ENCODE measurements around the gene KAT6B.
"Not testable (repeated sequence)": the region's sequence is repeated elsewhere in the genome, so short reads cannot be mapped to it uniquely, and the experiment has no call there.

KAT6B gene

DNA sequence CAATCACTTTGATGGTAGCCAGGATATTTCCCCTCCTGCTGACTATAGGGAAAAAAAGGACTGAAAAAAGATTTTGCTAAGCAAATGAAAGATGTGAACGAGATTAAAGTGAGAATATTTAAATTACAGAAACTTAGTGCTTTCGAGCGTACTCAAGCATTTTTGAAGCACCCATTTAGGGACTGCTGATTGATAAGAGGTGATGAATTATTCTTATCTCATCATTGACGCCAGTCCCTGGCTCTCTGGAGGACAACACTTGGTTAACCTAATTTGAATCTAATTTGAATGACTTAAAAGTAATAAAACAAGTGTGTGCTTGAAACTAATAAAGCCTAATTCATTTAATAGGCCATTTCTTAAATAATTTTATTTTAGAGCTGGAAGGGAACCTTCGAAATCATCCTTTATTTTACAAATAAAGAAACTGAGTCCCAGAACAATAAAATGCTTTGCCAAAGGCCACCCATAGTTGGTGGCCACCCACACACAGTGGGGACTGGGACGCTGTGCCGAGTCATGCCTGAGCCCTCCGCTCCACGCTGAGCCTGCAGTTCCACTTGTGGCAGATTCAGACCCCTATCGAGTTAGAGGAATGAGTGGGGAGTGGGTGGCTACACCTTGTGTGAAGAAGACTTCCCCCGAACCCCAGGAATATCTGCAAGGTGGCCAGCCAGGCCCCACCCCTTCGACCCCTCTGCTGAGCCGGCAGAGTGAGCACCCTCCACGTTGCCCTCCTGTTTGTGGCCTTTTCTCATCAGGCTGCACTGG, 223.9 kb downstream of the KAT6B start:
- Mint-ChIP-seq H3K27ac (no peak overlapping the region), H3K36me3 (no peaks in the 10 kb centered on the region), H3K9me3 (no peaks in the 10 kb centered on the region), H3K27me3 (no peaks in the 10 kb centered on the region), H3K4me3 (no peak overlapping the region), H3K4me1 (no peaks in the 10 kb centered on the region)
- CTCF ChIA-PET, result no interaction called here
- no peak for DNase-seq

GRCh38 chr10:75051308-75051707, 224.9 kb downstream of the KAT6B start:
- CTCF ChIA-PET, result no interaction called here
- no peaks in the 10 kb centered on the region for H3K36me3 Mint-ChIP-seq
- no peak overlapping the region for H3K27ac Mint-ChIP-seq
- no peak for DNase-seq
- H3K4me1 Mint-ChIP-seq, result no peaks in the 10 kb centered on the region
- no peaks in the 10 kb centered on the region for H3K27me3 Mint-ChIP-seq
- no peaks in the 10 kb centered on the region for H3K9me3 Mint-ChIP-seq
- no peak overlapping the region for H3K4me3 Mint-ChIP-seq

- H3K9me3 Mint-ChIP-seq, H3K4me3 Mint-ChIP-seq, H3K27ac Mint-ChIP-seq, H3K27me3 Mint-ChIP-seq, H3K4me1 Mint-ChIP-seq, CTCF ChIA-PET, H3K36me3 Mint-ChIP-seq, DNase-seq: not testable (repeated sequence)
These were observed 229.6 kb downstream of the KAT6B start for GRCh38 chr10:75055896-75056406.

DNA sequence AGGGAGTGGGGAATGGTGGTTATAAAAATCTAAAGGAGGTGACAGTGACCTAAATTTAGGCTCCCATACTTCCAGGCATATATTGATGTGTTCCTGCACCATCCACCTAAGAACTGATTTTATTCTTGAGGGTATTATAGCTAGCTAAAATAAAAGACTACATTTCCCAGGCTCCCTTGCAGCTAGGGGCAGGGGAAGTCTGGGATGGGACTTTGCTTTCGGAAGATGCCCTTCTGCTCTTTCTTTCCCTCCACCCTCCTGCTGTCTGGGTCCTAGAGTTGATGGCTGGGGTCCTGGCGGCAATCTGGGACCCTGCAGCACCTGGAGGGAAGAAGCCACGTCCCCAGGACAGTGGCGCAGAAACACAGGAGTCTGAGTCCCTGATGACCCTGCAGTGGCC, 231.3 kb downstream of the KAT6B start:
- no peak overlapping the region for H3K27ac Mint-ChIP-seq
- no peaks in the 10 kb centered on the region for H3K9me3 Mint-ChIP-seq
- H3K27me3 Mint-ChIP-seq, result no peaks in the 10 kb centered on the region
- CTCF ChIA-PET, result no interaction called here
- H3K4me3 Mint-ChIP-seq, result no peak overlapping the region
- no peaks in the 10 kb centered on the region for H3K36me3 Mint-ChIP-seq
- no peak for DNase-seq
- H3K4me1 Mint-ChIP-seq, result no peaks in the 10 kb centered on the region

- Mint-ChIP-seq H3K4me3 (no peak overlapping the region), H3K27me3 (no peaks in the 10 kb centered on the region), H3K4me1 (peaks cover 2% of the 10 kb centered on the region), H3K36me3 (no peaks in the 10 kb centered on the region), H3K9me3 (no peaks in the 10 kb centered on the region), H3K27ac (no peak overlapping the region)
- DNase-seq, result no peak
- CTCF ChIA-PET, result interaction anchor here (0.6 kb wide), 1 partner anchor 19 kb away, joined by 4 read pairs; no protein-coding TSS in a partner anchor
These were observed 231.8 kb downstream of the KAT6B start for GRCh38 chr10:75058161-75058560.

DNA sequence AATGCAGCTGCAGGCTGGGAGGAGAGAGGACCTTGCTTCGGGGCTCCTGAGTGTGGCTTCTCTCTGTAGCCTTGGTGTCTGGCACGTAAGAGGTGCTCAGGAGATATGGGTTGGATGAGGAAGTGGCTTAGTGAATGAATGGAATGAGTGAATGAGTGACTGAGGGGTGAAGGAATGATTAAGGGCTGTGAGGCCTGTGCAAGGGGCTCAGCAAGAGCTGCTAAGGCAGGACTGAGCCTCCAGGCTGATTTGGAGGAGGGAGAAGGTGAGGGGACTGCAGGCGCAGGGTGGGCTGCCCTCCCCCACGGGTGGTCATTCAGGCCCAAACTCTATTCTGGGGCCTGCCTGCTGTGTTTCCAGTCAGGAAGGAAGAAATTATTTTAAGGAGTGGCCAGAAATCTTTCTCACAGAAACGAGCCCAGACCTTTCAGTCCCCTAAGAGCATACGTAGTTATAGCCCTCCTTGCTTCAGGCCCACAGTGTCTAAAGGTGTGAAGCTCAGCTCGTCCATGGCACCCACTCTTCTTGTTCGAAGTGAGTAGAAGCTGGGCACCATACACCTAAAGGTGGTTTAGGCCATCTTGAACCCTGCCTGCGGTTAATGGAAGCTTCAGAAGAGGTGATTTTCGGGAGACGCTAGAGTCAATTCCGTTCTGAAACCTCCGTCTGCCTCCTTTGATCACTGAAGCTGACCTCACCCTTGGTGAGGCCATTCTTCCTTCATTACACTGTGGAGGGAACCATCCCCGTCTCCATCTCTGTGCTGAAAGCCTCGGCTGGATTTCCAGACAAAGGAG, 235.5 kb downstream of the KAT6B start:
- Mint-ChIP-seq H3K4me1 (peaks cover 2% of the 10 kb centered on the region), H3K9me3 (no peaks in the 10 kb centered on the region), H3K4me3 (no peak overlapping the region), H3K36me3 (no peaks in the 10 kb centered on the region), H3K27ac (no peak overlapping the region), H3K27me3 (no peaks in the 10 kb centered on the region)
- DNase-seq, result no peak
- CTCF ChIA-PET, result no interaction called here

DNA sequence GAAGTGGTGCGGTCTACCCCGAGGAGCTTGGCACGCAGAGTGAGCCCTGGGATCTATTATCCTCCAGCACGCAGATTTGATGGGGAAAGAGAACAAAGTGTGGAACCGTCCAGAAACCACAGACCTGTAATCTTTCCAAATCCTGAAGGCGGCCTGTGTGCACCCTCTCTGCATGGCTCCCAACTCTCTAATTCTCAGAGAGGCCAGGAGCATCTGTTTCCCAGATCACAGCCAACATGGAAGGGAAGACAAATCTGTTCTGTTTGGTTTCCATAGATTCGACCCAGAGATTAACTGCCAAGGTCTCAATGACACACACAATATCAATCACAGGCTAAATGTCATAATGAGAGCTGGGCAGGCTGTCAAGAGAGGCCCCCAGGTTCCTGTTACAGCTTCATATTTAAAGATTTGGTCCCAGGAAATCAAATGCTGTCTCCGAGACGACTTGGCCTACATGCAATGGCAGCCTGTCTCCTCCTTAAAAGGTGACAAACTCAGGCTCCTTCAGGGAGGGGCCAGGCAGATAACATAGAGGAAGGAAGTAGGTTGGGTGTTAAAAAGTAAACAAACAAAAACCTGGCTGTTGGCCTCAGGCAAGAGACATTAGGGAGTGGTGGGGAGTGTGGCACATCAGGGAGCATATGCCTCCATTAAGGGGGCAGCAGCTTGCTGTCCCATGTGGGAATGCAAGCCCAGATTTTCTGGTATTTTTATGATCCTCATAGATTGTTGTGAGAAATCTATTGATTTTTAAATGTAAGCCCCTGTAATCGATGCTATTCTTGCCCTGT, 236.3 kb downstream of the KAT6B start:
- CTCF ChIA-PET, result no interaction called here
- H3K27ac Mint-ChIP-seq, result no peak overlapping the region
- no peak overlapping the region for H3K4me3 Mint-ChIP-seq

DNA sequence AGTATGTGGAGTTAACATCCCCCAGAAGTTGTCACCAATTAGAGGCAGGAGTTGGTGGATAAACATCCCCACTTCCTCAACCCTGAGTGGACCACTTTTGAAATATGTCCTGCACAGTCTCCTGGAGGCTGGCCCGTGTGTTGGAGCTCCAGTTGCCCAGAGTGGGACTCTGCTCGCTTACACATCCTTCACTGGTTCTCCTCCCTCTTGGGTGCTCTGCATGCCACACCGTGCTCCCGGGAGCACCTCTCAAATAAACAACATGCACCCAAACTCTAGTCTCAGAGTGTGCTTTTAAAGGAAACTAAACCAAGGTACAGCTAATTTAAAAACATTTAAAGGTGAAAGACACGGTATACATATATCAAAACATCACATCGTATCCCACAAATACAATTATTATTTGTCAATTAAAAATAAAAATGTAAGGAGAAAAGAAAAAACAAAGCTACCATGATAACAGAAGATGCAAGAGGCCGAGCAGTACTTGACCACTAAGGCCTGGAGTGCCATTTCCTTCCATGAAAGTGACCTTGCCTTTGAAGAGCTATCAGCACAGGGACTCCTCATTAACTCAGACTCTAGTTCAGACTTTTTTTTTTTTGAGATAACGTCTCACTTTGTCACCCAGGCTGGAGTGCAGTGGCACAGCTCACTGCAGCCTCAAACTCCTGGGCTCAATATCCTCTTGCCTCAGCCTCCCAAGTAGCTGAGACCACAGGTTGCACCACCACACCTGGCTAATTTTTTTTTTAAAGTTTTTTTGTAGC, 237.2 kb downstream of the KAT6B start:
- H3K36me3 Mint-ChIP-seq, result no peaks in the 10 kb centered on the region
- CTCF ChIA-PET, result no interaction called here
- no peaks in the 10 kb centered on the region for H3K9me3 Mint-ChIP-seq
- no peak overlapping the region for H3K4me3 Mint-ChIP-seq
- H3K27ac Mint-ChIP-seq, result no peak overlapping the region
- no peaks in the 10 kb centered on the region for H3K27me3 Mint-ChIP-seq
- no peak for DNase-seq
- peaks cover 2% of the 10 kb centered on the region for H3K4me1 Mint-ChIP-seq

More for the DNA sequence above, 236.3 kb downstream of the KAT6B start:
- H3K36me3 Mint-ChIP-seq, result no peaks in the 10 kb centered on the region
- peaks cover 2% of the 10 kb centered on the region for H3K4me1 Mint-ChIP-seq
- H3K27me3 Mint-ChIP-seq, result no peaks in the 10 kb centered on the region
- no peaks in the 10 kb centered on the region for H3K9me3 Mint-ChIP-seq
- DNase-seq, result no peak

GRCh38 chr10:75065076-75065475, 238.7 kb downstream of the KAT6B start:
- Mint-ChIP-seq H3K27ac (no peak overlapping the region), H3K4me1 (peaks cover 2% of the 10 kb centered on the region), H3K36me3 (no peaks in the 10 kb centered on the region), H3K4me3 (no peak overlapping the region), H3K27me3 (no peaks in the 10 kb centered on the region), H3K9me3 (no peaks in the 10 kb centered on the region)
- no peak for DNase-seq
- CTCF ChIA-PET, result no interaction called here

DNA sequence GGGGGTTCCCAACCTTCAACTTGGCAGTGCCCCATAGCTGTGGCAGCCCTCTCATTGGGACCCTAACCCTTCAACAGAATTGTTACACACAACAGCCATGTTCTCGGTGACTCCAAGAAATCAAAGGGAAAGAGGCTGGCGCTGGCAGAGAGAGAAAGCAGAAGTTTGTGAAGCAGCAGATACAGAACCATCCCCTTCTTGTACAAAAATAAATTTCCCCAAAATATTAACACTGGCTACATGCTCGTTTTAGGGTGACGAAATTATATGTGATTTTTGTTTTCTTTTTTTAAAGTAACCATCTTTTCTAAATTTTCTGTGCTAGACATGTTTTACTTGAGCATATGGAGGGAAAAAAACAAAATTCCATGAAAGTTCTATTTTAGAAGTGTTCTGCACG, 239.9 kb downstream of the KAT6B start:
- Mint-ChIP-seq H3K27ac (no peak overlapping the region), H3K4me1 (peaks cover 2% of the 10 kb centered on the region), H3K4me3 (no peak overlapping the region), H3K9me3 (no peaks in the 10 kb centered on the region), H3K27me3 (no peaks in the 10 kb centered on the region), H3K36me3 (no peaks in the 10 kb centered on the region)
- CTCF ChIA-PET, result no interaction called here
- DNase-seq, result no peak

- Mint-ChIP-seq H3K36me3 (no peaks in the 10 kb centered on the region), H3K9me3 (no peaks in the 10 kb centered on the region), H3K27ac (no peak overlapping the region), H3K27me3 (no peaks in the 10 kb centered on the region), H3K4me1 (peaks cover 2% of the 10 kb centered on the region), H3K4me3 (no peak overlapping the region)
- DNase-seq, result no peak
- CTCF ChIA-PET, result no interaction called here
These were observed 240.9 kb downstream of the KAT6B start for GRCh38 chr10:75067272-75067671.

DNA sequence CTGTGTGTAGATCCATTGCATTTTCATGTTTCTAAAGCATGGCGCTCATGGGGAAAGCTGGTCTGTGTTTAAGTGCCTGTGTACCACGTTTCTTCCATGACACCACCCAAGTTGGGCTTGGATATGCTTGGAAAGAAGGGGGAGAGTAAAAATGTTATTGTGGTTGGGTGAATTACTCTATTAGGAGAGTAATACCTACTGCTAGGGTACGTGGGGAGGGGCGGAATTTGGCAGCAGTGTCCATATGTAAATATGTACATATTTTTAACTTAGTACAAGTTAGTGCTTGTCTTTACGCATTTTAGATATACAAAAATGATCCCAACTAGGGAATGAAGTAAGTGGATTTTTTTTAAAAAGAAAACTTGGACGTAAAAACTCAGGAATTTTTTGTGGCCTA, 242.1 kb downstream of the KAT6B start:
- no peak for DNase-seq
- no peaks in the 10 kb centered on the region for H3K9me3 Mint-ChIP-seq
- H3K4me3 Mint-ChIP-seq, result no peak overlapping the region
- H3K27ac Mint-ChIP-seq, result no peak overlapping the region
- CTCF ChIA-PET, result interaction anchor here (0.5 kb wide), 1 partner anchor 977 kb away, joined by 4 read pairs; no protein-coding TSS in a partner anchor
- no peaks in the 10 kb centered on the region for H3K36me3 Mint-ChIP-seq
- H3K27me3 Mint-ChIP-seq, result no peaks in the 10 kb centered on the region
- H3K4me1 Mint-ChIP-seq, result no peaks in the 10 kb centered on the region

DNA sequence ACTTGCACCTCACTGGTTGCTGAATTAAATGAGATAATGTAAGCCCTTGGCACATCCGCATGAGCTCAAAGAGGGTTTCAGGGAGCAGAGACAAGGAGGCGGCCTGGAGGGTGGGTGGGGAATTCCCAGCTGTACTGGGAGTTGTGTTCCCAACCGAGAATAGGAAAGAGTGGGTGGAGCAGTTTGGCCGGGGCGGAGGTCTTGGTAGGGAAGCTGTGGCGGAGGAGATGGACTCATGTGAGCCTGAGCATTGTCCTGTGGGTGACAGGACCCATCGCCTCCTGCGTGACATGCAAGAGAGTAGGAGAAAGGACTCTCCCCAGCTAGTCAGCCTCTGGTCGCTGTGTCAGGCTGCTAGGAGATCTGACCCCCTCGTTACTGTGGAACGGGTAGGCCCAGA, 244.1 kb downstream of the KAT6B start:
- no peaks in the 10 kb centered on the region for H3K27me3 Mint-ChIP-seq
- CTCF ChIA-PET, result interaction anchor here (0.6 kb wide), 1 partner anchor 49 kb away, joined by 3 read pairs; no protein-coding TSS in a partner anchor
- H3K27ac Mint-ChIP-seq, result no peak overlapping the region
- no peaks in the 10 kb centered on the region for H3K36me3 Mint-ChIP-seq
- no peak for DNase-seq
- no peaks in the 10 kb centered on the region for H3K9me3 Mint-ChIP-seq
- H3K4me3 Mint-ChIP-seq, result no peak overlapping the region
- H3K4me1 Mint-ChIP-seq, result peaks cover 5% of the 10 kb centered on the region

GRCh38 chr10:75070961-75071428, 244.6 kb downstream of the KAT6B start:
- Mint-ChIP-seq H3K27me3 (no peaks in the 10 kb centered on the region), H3K27ac (no peak overlapping the region), H3K4me1 (peaks cover 5% of the 10 kb centered on the region), H3K4me3 (no peak overlapping the region), H3K9me3 (no peaks in the 10 kb centered on the region), H3K36me3 (no peaks in the 10 kb centered on the region)
- CTCF ChIA-PET, result no interaction called here
- DNase-seq, result no peak
